Measurements from ENCODE around the gene INO80C. TPM values are rescaled to one million over a fixed set of nuclear protein-coding genes. Genes with fewer than 3 reads are reported as not detected.

Gene INO80C
- total RNA-seq, 4 donors from 2014 or later: 9.5 to 20.6 (median 17.1) TPM

DNA sequence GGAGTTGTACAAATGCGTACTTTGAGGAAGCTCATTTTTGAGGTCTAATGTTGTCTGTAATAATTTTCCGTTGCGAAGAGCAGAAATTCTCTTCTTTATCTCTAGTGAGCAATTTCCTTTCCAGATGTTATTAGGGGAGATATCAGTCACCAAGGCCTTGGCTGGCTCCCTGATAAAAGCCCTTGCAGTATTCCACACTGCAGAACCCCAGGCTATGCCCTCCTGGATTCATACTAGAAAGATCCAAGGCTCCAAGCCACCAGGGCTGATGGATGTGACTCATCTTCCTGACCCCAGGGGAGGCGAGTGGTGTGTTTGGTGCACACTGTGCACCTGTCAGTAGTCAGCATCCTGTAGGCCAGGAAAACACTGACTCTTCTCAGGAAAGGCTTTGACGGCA is 34.7 kb downstream of the INO80C start:
- no peak for DNase-seq
- Histone ChIP-seq H3K27ac (no peak overlapping the region), H3K4me1 (peaks cover 0 to 13% (median 0%) of the 10 kb centered on the region in 4 donors), H3K4me3 (no peak overlapping the region), H3K9me3 (no peaks in the 10 kb centered on the region), H3K36me3 (no peaks in the 10 kb centered on the region), H3K27me3 (no peaks in the 10 kb centered on the region)
- TF ChIP-seq, protein P1, sequence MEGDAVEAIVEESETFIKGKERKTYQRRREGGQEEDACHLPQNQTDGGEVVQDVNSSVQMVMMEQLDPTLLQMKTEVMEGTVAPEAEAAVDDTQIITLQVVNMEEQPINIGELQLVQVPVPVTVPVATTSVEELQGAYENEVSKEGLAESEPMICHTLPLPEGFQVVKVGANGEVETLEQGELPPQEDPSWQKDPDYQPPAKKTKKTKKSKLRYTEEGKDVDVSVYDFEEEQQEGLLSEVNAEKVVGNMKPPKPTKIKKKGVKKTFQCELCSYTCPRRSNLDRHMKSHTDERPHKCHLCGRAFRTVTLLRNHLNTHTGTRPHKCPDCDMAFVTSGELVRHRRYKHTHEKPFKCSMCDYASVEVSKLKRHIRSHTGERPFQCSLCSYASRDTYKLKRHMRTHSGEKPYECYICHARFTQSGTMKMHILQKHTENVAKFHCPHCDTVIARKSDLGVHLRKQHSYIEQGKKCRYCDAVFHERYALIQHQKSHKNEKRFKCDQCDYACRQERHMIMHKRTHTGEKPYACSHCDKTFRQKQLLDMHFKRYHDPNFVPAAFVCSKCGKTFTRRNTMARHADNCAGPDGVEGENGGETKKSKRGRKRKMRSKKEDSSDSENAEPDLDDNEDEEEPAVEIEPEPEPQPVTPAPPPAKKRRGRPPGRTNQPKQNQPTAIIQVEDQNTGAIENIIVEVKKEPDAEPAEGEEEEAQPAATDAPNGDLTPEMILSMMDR (IDR thresholded peaks at IDR 0.05): no peak
- TF ChIP-seq POLR2A (IDR thresholded peaks at IDR 0.05): no peak

DNA sequence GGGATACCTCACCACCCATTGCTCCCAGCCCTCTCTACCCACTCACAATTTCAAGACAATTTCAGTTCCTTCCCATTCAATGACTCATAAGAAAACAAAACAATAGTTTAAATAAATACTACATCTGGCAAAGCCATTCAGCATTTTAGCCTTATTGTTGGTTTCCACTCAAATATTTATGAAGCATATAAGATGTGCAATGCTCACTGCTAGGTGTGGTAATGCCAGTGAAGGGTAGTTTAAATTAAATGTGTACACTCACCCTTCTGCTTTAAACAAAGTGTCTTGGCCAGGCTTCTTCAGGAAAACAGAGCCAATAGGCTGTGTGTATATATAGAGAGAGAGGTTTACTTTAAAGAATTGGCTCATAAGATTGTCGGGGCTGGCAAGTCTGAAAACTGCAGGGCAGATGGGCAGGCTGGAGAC is 37.0 kb downstream of the INO80C start:
- Histone ChIP-seq H3K4me3 (no peak overlapping the region), H3K9me3 (no peaks in the 10 kb centered on the region), H3K4me1 (peaks cover 0 to 19% (median 0%) of the 10 kb centered on the region in 4 donors), H3K27ac (no peak overlapping the region), H3K36me3 (no peaks in the 10 kb centered on the region), H3K27me3 (no peaks in the 10 kb centered on the region)
- DNase-seq: no peak
- TF ChIP-seq, protein P1 (IDR thresholded peaks at IDR 0.05): no peak
- TF ChIP-seq POLR2A (IDR thresholded peaks at IDR 0.05): no peak

GRCh38 chr18:35459997-35460396 is 37.8 kb downstream of the INO80C start:
- no peak for TF ChIP-seq POLR2A (IDR thresholded peaks at IDR 0.05)
- TF ChIP-seq, protein P1 (IDR thresholded peaks at IDR 0.05): no peak
- Histone ChIP-seq H3K27me3 (no peaks in the 10 kb centered on the region), H3K36me3 (no peaks in the 10 kb centered on the region), H3K27ac (no peak overlapping the region), H3K9me3 (no peaks in the 10 kb centered on the region), H3K4me1 (peaks cover 0 to 19% (median 0%) of the 10 kb centered on the region in 4 donors), H3K4me3 (no peak overlapping the region)
- no peak for DNase-seq

DNA sequence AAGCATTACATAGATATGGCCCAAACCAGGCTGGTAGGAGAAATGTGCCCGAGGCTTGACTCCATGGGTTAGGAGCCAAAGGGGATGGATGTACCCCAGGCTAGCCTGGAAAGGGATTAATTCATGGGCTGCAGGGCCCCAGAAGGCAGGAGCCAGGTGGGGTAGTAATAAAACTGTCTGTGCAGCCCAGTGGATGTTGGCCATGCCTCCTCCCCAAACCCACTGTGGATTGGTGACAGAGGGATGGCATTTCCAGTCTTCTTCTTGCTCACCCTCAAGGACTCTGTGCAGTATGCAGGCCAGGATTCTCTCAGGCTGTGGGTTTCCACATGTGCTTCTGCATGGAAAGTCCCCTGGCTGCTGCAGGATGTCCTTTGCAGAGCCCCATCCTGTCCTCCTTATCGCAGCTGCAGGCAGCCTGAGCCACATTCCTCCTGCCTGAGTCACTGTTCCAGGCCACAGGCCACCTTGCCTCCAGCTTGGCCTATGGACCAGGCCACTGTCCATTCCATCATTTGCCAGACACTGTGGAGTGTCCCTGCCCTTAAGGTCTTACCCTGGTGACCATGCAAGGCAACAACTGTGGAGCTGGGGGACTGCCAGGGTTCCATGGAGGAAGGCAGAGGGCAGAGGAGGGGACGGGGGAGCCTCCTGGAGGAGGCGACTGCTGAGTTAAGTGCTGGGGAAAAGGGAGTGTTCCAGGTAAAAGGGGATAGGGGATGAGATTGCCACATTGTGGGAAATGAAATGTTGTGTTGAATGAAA is 38.9 kb downstream of the INO80C start:
- Histone ChIP-seq H3K27ac (peak overlapping the region in 2 of 4 donors; percentile 36 to 63), H3K27me3 (no peaks in the 10 kb centered on the region), H3K4me1 (peaks cover 0 to 19% (median 0%) of the 10 kb centered on the region in 4 donors), H3K9me3 (no peaks in the 10 kb centered on the region), H3K4me3 (no peak overlapping the region), H3K36me3 (no peaks in the 10 kb centered on the region)
- TF ChIP-seq, protein P1 (IDR thresholded peaks at IDR 0.05): peak in 1 of 6 experiments; percentile 18
- TF ChIP-seq POLR2A (IDR thresholded peaks at IDR 0.05): no peak
- peak; percentile 25 to 86 (median 77) for DNase-seq

DNA sequence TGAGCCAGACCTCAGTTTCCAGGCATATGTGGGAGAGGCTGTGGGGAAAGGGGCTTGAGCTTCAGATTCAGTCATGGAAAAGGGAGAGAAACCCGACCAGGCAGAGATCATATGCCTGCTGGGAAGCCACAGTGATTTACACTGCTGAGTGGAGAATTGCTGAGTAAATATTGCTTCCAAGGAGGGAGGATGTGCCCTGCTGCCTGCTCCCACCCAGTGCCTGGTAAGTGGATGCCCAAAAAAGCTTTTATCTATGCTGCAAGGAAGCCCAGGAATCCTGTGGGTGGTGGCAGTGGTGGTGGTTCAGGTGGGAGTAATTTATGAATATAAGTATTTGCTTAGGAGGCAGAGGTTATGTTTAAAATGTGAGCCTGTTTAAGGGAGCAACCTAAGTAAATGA is 39.5 kb downstream of the INO80C start:
- H3K4me1 ChIP-seq: peaks cover 0 to 19% (median 0%) of the 10 kb centered on the region in 4 donors
- H3K27me3 ChIP-seq: no peaks in the 10 kb centered on the region
- no peak overlapping the region for H3K4me3 ChIP-seq
- no peaks in the 10 kb centered on the region for H3K9me3 ChIP-seq
- H3K36me3 ChIP-seq: no peaks in the 10 kb centered on the region
- no peak for DNase-seq
- peak overlapping the region in 2 of 4 donors; percentile 27 to 63 for H3K27ac ChIP-seq
- no peak for TF ChIP-seq POLR2A (IDR thresholded peaks at IDR 0.05)
- TF ChIP-seq, protein P1 (IDR thresholded peaks at IDR 0.05): no peak
